HG02763 (cell line): ENCODE measurements around the gene TPO.
"Not testable (repeated sequence)": the region's sequence is repeated elsewhere in the genome, so short reads cannot be mapped to it uniquely, and the experiment has no call there.

Experiments
- ATAC-seq: cut with Tn5 transposase; IDR thresholded peaks from one replicate; pipeline ENCODE4 v1.9.1; 2021; ENCODE audit warnings: mild to moderate bottlenecking, moderate library complexity; ENCODE audit not compliant: unreplicated experiment

Gene TPO

DNA sequence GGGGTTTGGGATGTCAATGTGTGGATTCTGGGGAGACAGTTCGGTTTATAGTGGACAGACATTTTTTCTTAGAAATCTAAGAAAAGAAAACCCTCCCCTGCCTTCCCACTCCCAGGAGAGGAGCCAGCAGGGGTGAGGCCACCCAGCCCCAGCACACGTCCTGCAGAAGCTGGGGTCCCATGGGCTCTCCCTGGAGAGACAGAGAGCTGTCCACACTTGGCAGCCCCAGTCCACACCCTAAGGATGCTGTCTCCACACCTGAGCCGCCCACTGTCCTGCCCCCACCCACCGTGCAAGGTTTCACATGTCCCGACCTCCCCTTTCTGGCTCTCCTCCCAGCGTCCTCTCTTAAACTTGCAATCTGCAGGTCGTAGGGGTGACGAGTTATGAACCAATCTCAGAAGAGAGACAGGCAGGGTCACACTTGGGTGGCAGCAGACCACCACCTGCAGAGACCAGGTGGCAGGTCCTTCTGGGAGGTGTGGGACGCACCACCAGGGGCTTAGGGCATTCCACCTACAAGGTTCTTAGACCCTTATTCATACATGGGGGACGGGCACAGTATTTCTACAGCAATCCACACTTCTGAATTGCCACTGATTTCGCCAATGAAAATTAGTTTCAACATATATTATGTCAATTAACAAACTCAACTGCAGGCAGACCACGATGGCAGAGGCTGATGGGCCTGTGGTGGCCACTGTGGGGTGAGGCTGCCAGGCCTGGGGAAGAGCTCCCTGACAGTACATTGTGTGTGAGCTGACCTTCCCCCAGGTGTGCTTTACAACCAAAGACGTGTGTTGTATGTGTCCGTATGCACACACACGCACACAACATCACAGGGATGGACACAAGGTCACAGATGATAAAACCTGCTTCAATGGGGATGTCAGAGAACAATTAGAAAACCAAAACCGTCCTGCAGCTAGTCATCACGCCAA is 158.5 kb downstream of the TPO start:
- ATAC-seq = no peak

DNA sequence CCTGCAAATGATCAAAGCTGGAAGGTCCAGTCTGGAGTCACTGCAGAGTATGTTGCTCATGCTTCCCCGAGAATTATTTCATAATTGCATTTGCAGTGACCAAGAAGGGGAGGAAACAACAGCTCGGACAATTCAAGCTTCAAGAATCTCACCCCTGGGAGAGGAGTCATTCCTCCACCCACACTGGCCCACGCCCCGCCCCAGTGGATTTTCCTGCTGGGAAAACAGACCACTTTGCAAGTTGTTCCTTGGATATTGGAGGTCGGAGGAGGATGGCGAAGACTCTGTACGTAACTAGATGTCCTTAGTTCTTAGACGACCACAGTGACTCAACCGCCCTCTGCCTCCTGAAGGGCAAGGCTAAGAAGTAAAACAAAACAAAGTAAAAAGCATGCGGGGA is 159.4 kb downstream of the TPO start:
- no peak for ATAC-seq

DNA sequence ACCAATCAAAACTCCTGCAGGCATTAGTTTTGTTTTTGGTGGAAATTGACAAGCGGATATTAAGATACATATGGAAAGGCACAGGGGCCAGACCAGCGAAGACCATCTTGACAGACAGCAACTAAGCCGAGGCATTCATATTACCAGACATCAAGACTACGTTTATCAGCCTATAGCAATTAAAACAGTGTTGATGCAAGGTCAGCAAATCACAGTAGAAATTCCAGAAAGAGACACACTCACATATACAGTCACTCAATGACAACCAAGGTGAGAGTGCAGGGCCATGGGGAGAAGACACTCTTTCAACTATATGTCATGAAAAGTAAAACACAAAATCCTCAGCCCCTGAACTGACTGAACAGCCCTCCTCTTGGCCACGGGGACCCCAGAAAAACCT is 164.6 kb downstream of the TPO start:
- no peak for ATAC-seq

DNA sequence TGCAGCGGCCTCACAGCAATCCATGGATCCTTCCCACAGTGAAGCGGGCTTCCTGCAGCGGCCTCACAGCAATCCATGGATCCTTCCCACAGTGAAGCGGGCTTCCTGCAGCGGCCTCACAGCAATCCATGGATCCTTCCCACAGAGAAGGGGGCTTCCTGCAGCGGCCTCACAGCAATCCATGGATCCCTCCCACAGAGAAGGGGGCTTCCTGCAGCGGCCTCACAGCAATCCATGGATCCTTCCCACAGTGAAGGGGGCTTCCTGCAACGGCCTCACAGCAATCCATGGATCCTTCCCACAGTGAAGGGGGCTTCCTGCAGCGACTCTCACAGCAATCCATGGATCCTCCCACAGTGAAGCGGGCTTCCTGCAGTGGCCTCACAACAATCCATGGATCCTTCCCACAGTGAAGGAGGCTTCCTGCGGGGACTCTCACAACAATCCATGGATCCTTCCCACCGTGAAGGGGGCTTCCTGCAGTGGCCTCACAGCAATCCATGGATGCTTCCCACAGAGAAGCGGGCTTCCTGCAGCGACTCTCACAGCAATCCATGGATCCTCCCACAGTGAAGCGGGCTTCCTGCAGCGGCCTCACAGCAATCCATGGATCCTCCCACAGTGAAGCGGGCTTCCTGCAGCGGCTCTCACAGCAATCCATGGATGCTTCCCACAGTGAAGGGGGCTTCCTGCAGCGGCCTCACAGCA is 168.1 kb downstream of the TPO start:
- not testable (repeated sequence) for ATAC-seq

DNA sequence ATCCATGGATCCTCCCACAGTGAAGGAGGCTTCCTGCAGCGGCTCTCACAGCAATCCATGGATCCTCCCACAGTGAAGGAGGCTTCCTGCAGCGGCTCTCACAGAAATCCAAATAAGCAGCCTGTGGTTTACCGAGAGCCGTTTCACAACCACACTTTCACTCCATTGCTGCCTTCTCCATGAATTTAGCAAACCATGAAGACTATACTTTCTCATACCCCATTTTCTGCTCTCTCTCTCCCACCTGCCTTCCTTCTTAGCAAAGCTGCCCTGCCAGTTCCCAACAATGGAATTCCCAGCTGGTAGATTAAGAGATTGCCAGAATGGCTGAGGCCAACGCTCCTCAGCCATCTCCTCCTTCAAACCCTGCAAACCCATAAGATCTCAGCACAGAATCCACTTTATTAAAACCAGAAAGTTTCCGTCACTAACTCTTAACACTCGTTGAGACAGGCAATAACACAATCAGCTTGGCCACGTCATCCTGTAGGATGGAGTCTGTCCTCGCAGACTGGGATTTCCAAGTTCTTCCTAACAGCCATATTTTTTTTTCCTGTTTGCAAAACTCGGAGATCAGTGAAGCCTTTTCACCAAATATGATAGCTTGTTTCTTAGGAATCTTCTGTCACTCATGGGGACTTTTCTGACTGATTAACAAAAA is 168.8 kb downstream of the TPO start:
- ATAC-seq = no peak

DNA sequence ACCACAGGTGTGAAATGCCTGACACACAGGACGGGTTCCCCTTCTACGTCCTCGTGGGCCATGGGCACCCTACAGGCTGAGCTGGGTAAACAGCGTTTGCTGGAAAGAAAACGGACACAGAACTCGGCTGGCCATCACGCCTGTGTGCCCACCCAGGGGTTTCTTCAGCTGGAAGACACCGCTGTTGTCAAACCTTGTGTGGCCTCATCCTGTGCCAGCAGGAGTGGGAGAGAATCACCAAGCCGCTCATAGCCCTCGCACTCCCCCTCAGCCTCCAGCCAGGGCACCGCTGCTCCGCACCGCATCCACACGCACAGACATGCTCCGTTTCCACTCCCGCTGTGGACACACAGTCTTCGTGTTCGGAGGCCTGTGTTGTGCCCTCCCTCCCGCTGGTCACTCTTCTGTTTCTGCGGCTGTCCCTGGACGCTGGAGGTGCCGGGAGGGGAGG is 169.7 kb downstream of the TPO start:
- ATAC-seq = no peak

DNA sequence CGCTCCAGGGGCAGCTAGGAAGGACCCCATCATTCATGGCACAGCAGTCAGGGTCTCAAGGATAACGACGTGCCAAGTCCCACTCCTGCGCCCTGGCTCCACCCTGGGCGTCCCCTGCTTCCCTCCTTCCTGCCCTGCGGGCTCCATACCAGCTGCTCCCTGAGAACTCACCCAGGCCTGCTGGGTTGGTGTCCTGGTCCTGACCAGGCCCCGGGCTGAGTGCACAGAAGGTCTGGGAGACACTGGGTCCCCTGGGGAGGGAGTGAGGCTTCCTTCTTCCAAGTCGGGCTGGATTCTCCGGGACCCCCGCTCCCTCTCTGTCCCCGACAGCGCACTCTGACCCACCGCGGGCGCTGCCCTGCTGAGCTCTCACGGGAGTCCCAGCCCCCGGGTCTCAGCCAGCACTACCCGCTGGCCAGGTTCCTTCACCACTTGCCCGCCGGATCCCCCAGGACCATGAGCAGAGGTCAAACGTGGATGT is 170.8 kb downstream of the TPO start:
- ATAC-seq = no peak

DNA sequence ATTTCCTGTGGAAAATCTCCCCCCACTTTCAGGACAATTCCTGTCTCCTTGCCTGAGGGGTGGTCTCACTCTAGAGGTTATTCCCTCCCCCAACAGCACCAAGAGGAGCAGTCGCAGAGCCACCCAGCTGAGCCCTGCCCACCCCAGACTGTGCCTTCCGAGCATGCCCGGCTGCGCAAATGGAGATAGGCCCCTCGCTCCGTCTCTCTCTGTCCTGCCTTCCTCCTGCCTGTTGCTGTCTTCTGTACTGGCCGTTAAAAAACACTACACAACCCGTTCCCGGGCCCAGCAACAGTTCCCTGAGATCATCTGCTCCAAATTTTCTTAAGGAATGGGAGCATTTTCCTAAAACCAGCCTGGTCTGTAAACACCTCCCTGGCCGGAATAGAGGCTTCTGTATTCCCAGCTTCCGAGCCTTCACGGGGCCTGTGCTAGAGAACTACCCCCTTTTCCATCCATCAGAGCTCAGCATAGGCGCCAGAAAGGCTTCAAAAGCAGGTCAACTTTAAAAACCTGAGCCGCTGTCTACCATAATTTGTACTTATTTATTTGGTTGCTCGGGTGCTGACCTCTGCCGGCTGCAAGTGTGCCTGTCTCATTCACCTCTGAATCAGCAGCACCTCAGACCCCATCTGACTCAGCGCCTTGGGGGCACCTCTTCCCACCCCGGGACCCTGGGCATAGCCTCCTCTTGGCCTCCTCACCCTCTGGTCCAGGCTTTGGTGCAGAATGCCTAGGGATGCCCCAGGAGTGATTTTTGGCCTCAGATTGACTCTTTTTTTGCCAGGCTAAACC is 171.6 kb downstream of the TPO start:
- no peak for ATAC-seq

DNA sequence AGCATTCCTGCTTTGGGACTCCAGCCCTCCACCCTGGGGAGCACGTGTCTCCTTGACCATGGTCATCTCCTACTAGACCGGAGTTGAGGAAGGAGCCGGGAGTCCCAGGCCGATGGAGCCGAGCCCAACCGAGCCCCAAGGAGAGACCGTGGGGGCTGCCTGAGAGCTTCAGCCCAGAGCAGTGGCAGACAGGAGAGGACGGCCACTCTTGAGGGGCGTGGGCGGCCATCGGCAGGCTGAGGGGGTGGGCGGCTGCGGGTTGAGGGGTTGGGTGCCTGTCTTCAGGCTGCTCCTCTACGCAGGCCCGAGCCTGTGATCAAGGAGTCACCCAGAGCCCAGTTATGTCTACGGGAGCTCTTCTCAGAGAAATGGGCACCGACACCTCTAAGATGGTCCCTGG is 172.4 kb downstream of the TPO start:
- no peak for ATAC-seq

DNA sequence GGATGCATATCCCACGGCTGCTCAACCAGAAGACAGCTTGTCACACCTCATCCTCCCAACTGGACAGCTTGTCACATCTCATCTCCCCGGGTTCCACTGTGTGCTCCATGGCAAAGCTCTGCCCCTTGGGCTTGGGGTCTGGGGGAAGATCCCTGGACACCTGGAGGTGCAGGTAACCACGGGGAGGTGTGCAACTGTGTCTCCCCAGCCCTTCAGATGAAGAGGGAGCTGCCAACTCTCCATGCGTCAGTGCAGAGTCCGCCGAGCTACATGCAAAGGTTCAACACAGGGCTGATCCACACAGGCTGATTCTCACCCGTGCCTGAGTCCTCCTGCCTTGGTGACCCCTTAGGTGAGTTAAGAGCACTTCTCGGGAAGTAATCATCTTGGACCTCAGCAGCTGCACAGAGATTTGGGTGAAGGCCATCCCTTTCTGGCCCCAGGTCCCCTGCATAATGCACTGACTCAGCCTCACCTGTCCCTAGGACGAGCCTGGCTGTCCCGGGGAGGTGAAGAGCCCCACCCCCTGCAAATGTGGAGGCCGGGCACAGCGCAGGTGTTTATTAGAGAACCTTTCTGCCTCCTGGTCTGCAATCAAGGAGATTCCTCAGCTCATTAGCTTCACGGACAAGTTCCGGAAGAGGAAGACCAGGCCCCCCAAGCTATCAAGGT is 173.1 kb downstream of the TPO start:
- no peak for ATAC-seq

DNA sequence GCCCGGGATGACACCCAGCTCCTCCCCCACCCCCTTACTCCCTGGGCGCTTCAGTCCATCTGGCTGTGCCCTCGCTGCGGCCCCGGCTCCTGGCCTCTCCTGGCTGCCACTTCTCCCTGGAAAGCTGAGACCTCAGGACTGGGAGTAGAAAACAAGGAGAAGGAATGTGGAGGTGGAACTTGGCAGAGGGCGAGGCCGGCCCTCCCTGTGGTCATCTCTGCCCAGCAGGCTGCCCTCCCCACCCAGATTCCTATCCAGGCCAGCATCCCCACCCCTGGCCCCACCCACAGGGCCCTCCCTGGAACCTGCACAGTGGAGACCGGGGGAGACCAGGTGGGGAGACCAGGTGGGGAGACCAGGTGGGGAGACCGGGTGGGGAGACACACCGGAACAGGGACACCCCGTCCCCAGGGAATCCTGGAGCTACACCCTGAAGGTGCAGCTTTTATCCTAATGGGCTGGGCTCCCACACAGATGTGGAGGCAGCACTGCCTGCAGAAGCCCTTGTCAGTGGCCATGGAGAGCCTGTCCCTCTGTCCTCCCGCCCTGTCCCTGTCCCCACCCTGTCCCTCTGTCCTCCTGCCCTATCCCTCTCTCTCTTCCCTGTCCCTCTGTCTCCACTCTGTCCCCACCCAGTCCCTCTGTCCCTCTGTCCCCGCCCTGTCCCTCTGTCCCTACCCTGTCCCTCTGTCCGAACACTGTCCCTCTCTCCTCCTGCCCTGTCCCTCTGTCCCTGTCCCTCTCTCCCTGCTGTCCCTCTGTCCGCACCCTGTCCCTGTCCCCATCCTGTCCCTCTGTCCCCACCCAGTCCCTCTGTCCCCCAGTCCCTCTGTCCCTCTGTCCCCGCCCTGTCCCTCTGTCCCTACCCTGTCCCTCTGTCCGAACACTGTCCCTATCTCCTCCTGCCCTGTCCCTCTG is 173.9 kb downstream of the TPO start:
- no peak for ATAC-seq

DNA sequence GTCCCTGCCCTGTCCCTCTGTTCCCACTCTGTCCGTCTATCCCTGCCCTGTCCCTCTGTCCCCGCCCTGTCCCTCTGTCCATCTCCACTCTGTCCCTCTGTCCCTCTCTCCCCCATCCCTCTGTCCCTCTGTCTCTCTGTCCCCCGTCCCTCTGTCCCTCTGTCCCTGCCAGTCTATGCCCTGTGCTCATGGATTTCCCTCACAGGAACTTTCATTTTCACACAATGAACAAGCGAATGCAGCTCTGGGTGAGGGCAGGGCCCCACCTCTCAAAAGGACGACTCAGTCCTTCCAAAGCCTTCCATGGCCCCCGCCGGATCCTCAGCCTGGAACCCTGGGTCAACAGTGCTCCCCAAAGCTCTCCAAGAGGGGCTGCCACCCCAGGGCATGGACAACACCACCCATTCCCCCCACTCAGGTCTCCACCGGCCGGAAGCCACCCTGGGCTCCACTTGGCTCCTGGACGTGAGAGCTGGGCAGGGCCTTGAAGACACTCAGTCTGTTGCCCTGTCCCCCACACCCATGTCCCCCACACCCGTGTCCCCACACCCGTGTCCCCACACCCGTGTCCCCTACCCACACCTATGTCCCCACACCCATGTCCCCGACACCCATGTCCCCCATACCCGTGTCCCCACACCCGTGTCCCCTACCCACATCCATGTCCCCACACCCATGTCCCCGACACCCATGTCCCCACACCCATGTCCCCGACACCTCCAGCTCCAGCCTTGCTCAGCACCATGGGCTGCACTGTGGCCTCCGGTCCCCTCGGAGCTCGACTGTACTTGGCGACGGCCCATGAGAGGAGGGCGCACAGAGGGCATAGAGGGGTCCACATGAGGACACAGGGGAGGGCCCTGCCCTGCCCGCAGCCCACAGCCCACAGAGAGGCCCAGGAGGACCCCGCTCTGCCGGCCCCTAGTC is 175.1 kb downstream of the TPO start:
- no peak for ATAC-seq

DNA sequence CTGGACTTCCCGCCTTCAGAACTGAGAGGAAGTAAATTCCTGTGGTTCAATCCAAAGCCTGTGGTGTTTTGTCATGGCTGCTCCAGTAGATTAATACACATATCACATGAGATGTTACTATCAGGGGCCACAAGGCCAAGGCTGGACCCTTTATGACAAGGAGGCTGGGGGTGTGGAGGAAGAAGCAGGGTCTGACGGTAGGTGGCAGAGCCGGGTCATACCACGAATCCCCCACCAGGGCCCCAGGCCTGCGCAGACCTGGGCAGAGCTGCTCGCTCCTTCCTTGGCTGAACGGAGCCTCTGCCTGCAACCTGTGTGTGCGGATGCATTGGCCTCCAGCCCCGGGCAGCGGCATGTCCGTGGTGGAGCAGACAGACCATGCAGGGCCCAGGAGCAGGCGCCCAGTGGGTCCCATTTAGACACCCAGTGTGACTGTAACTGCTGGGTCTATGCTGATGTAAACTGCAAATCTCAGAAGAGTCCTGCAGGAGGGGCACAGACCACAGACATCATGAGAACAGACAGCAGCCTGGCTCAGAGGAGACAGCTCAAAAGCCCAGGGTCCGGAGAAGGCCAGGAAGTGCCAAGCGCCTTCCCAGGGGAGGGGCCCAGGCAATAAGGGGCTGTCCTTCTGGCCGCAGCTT is 175.8 kb downstream of the TPO start:
- ATAC-seq = no peak

DNA sequence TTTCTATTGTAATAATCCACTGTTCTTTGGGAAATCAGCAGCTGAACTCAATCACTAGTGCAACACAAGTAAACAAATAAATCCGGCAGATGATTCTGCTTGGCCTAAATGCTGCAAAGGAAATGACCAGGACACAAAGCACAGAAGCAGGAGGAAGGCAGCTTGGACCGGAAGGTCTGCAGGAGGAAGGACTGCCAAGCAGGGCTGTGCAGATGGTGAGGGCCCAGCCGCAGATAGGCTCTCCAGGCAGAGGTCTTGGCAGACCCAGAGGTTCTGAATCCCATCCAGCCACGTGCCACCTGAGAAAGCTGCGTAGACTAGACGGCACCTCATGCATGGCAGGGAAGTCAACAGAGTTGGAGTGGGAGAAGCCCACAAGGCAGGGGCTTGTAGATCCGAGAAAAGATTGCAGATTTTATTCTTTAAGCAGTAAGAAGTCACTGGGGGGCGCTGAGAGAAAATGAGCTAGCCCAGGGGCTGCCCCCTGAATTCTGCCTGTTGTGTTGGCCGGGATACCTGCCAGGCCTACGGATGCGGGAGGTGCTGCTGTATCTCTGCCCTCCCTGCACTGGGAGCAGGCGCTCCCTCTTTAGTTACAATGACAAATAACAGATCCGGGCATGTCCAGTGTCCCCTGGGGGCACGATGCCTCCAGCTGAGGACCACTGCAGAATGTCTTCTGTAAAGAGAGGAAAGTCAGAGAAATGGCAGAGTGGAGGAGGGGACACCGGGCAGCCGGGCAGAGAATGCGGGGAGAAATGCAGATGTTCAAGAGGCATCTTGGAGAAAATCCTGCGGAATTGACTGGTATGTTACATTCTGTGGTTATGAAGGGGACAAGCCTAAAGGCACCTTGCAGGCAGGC is 177.6 kb downstream of the TPO start:
- no peak for ATAC-seq

DNA sequence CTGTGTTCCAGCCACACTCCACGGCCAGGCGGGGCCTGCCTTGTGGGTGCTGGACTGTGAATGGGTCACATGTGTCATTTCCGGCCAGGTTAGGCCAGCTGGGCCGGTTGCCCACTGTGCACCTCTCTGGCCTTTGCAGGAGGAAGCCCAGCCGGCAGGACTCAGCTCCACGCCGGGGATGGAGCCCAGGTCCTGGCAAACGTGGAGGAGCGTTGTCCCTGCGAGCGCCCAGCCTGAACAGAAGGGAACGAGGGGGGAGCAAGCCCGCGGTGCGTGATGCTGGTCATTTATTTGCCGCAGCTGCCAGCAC is 178.2 kb downstream of the TPO start:
- no peak for ATAC-seq
